Esophagus squamous epithelium (tissue), 5 donors: ENCODE data around the gene BICDL2. TPM values are rescaled to one million over a fixed set of nuclear protein-coding genes. Genes with fewer than 3 reads are reported as not detected.
"Not testable (repeated sequence)": the region's sequence is repeated elsewhere in the genome, so short reads cannot be mapped to it uniquely, and the experiment has no call there.

Experiments
- DNase-seq: peaks from one replicate; lab custom pipeline; 2025; lab: John Stamatoyannopoulos, UW
- H3K27ac ChIP-seq, 4 donors: fragments of 200-600 bp; sonication (generic); one replicate each; pipeline ENCODE4 v1.5.1; 2016 to 2019; ENCODE audit warnings: mild to moderate bottlenecking in 1 of 4
- H3K27me3 ChIP-seq, 4 donors: fragments of 200-600 bp; sonication (generic); 1 replicate in 3 of 4; 2 replicates in 1 of 4; pipeline versions ENCODE4 v1.5.1 to v1.6.0; 2017 to 2021; ENCODE audit warnings: antibody characterized with exemption in 1 of 4
- H3K36me3 ChIP-seq, 3 donors: fragments of 200-600 bp; sonication (generic); one replicate each; pipeline ENCODE4 v1.5.1; 2016 to 2019
- H3K4me1 ChIP-seq, 3 donors: fragments of 200-600 bp; sonication (generic); one replicate each; pipeline ENCODE4 v1.5.1; 2017 to 2019
- H3K4me3 ChIP-seq, 4 donors: fragments of 200-600 bp; sonication (generic); 1 replicate in 3 of 4; 2 replicates in 1 of 4; pipeline ENCODE4 v1.5.1; 2016 to 2019; ENCODE audit warnings: mild to moderate bottlenecking in 2 of 4, moderate library complexity in 1 of 4
- H3K9me3 ChIP-seq, 3 donors: fragments of 200-600 bp; sonication (generic); one replicate each; pipeline ENCODE4 v1.5.1; 2016 to 2019
- CTCF ChIP-seq, 6 experiments: fragments of 450-650 bp in 4 of 6; fragments of 200-600 bp in 2 of 6; sonication (generic) in 2 of 6; IDR thresholded peaks; one replicate each; pipeline ENCODE4 v1.5.1; 2016 to 2019; ENCODE audit warnings: antibody characterized with exemption in 6 of 6, mild to moderate bottlenecking in 4 of 6, moderate library complexity in 4 of 6
- POLR2A ChIP-seq, 4 donors: fragments of 450-650 bp; IDR thresholded peaks; one replicate each; pipeline ENCODE4 v1.6.1; 2017; ENCODE audit warnings: antibody characterized with exemption in 4 of 4, mild to moderate bottlenecking in 4 of 4, moderate library complexity in 3 of 4
- WGBS, 2 donors: methylation state at CpG; one replicate each; pipeline ENCODE4 v1.1.5; 2018; 5-methylcytosine and 5-hydroxymethylcytosine counted together
- intact Hi-C: fragments of 100-400 bp; cut with DNase I; formaldehyde crosslinking; loops from one replicate; pipeline ENCODE4 v1.15.0; 2022
- total RNA-seq, 4 donors: library from RNA; depleted of rRNA; stranded (reverse); fragments of >200 nt; gene quantifications; one replicate each; pipeline ENCODE4 v1.1.0, GENCODE V29; 2016
- donor health status: DM: yes; HTN: yes; CAD: no.

BICDL2 gene
- total RNA-seq, 4 donors from 2014 or later: 54.9 to 204 (median 96.4) TPM

GRCh38 chr16:3073448-3073847 lies 36.7 kb upstream of the BICDL2 start:
- Histone ChIP-seq H3K27ac (no peak overlapping the region), H3K9me3 (no peaks in the 10 kb centered on the region), H3K4me1 (peaks cover 0 to 20% (median 0%) of the 10 kb centered on the region in 3 donors), H3K4me3 (no peak overlapping the region), H3K36me3 (no peaks in the 10 kb centered on the region), H3K27me3 (peaks cover 0 to 5% (median 0%) of the 10 kb centered on the region in 4 donors)
- WGBS, 2 donors: 85 to 91% methylated on average over 7 of the region's 7 CpGs
- no peak for DNase-seq
- TF ChIP-seq POLR2A (IDR thresholded peaks at IDR 0.05): no peak
- TF ChIP-seq CTCF (IDR thresholded peaks at IDR 0.05): no peak
- intact Hi-C loops: no loop called here

GRCh38 chr16:3072576-3073263 lies 36.0 kb upstream of the BICDL2 start:
- H3K36me3 ChIP-seq, intact Hi-C loops, H3K27me3 ChIP-seq, H3K4me3 ChIP-seq, H3K27ac ChIP-seq, DNase-seq, H3K9me3 ChIP-seq: not testable (repeated sequence)
- H3K4me1 ChIP-seq: peaks cover 0 to 27% (median 7%) of the 10 kb centered on the region in 3 donors
- WGBS, 2 donors: 66 to 72% methylated on average over 8 to 9 of the region's 18 CpGs

GRCh38 chr16:3072148-3072547 lies 35.4 kb upstream of the BICDL2 start:
- H3K9me3 ChIP-seq: not testable (repeated sequence)

GRCh38 chr16:3071655-3072054 lies 34.9 kb upstream of the BICDL2 start:
- no peaks in the 10 kb centered on the region for H3K9me3 ChIP-seq
- DNase-seq: no peak
- no peaks in the 10 kb centered on the region for H3K36me3 ChIP-seq
- H3K4me3 ChIP-seq: no peak overlapping the region
- TF ChIP-seq CTCF (IDR thresholded peaks at IDR 0.05) (no peak), POLR2A (IDR thresholded peaks at IDR 0.05) (no peak)
- H3K4me1 ChIP-seq: peaks cover 0 to 30% (median 7%) of the 10 kb centered on the region in 3 donors
- H3K27me3 ChIP-seq: peaks cover 0 to 5% (median 0%) of the 10 kb centered on the region in 4 donors
- no peak overlapping the region for H3K27ac ChIP-seq
- WGBS, 2 donors: 79 to 85% methylated on average over 6 to 7 of the region's 7 CpGs
- intact Hi-C loops: no loop called here

More at GRCh38 chr16:3072148-3072547, 35.4 kb upstream of the BICDL2 start:
- H3K27me3 ChIP-seq, H3K4me3 ChIP-seq, DNase-seq, H3K36me3 ChIP-seq, intact Hi-C loops, H3K27ac ChIP-seq: not testable (repeated sequence)
- H3K4me1 ChIP-seq: peaks cover 0 to 30% (median 7%) of the 10 kb centered on the region in 3 donors
- WGBS, 2 donors: 82% methylated on average over 2 of the region's 4 CpGs; no CpG with 5 or more reads in 1 of the 2 donors

- no peaks in the 10 kb centered on the region for H3K9me3 ChIP-seq
These were observed 33.9 kb upstream of the BICDL2 start for GRCh38 chr16:3070608-3071111.

GRCh38 chr16:3069146-3069545 lies 32.4 kb upstream of the BICDL2 start:
- peaks cover 10 to 39% (median 24%) of the 10 kb centered on the region in 3 donors for H3K4me1 ChIP-seq
- DNase-seq, H3K36me3 ChIP-seq, H3K4me3 ChIP-seq, H3K9me3 ChIP-seq, H3K27me3 ChIP-seq, H3K27ac ChIP-seq, intact Hi-C loops: not testable (repeated sequence)
- WGBS, 2 donors: 89 to 100% methylated on average over 1 to 7 of the region's 11 CpGs

More at GRCh38 chr16:3070608-3071111, 33.9 kb upstream of the BICDL2 start:
- TF ChIP-seq CTCF (IDR thresholded peaks at IDR 0.05): no peak
- TF ChIP-seq POLR2A (IDR thresholded peaks at IDR 0.05): no peak
- DNase-seq: no peak
- Histone ChIP-seq H3K27ac (no peak overlapping the region), H3K4me1 (peaks cover 0 to 36% (median 12%) of the 10 kb centered on the region in 3 donors), H3K4me3 (no peak overlapping the region), H3K36me3 (no peaks in the 10 kb centered on the region), H3K27me3 (peaks cover 0 to 5% (median 0%) of the 10 kb centered on the region in 4 donors)
- intact Hi-C loops: no loop called here
- WGBS, 2 donors: 100% methylated on average over 3 of the region's 9 CpGs; no CpG with 5 or more reads in 1 of the 2 donors
